NCI-H146 (cell line): ENCODE measurements around the gene PITPNB.
A peak's percentile ranks its signal among the peaks of the same experiment; 100 is the strongest.

Source experiments
- DNase-seq: peaks from one replicate; lab custom pipeline; 2025; lab: John Stamatoyannopoulos, UW

The PITPNB gene

GRCh38 chr22:27832606-27833005 is 86.5 kb downstream of the PITPNB start:
- no peak for DNase-seq

GRCh38 chr22:27829620-27830019 is 89.4 kb downstream of the PITPNB start:
- no peak for DNase-seq

DNA sequence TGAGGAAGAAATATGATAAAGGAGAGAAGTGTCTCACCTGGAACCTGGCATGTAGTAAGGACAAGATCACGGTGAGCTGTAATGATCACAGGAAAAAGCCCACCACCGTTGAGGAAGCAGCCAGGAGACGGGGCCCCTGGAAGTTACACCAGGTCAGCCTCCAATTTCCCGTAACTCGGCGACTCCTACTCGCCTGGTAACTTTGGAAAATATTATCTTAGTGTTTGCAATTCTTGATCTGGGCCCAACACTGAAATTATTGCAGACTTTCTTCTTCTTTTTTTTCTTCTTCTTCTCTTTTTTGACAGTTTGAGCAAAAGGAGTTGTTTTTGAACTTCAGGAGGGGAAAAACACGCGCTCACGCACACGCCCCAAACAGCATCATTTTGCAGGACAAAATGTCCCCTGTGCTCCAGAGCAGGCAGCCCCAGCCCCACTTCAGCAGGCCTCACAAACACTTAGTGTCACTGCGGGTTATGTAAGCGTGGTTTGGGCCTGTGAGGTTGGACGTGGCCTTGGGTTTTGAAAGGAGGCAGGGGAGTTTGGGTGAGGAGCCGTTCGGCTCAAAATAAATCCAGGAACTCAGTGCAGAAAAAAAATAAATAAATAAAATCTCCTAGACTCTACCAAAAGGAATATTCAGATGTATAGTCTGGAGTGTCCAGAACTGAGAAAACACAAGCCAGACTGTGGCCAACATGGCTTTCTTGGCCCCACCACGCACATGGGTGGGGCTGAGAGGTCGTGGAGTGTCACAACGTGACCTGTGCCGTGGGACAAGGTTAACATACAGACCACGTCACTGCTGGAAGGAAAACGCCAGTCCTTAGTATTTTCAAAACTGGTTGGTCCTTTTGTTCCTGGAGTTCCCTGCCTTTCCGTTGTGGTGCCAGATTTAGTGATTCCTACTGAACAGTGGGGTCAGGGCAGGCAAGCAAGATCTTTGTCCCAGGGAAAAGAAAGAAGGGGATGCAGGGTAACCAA is 91.2 kb downstream of the PITPNB start:
- DNase-seq: no peak

DNA sequence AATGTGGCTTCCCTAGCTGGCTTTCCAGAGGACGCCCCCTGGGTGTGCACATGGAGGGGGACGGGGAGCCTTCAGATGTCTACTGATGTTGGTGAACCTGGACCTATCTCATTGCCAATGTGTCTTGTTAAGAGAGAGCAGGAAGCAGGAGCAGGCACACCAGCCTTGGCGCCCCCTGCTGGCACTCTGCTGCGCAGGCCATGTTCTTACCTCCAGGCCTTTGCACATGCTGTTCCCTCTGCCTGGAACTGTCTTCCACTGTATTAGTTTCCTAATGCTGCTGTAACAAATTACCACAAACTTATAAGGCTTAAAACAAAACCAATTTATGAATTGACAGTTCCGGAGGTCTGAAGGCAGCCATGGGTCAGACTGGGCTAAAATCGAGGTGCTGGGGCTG is 93.9 kb downstream of the PITPNB start:
- DNase-seq: no peak

DNA sequence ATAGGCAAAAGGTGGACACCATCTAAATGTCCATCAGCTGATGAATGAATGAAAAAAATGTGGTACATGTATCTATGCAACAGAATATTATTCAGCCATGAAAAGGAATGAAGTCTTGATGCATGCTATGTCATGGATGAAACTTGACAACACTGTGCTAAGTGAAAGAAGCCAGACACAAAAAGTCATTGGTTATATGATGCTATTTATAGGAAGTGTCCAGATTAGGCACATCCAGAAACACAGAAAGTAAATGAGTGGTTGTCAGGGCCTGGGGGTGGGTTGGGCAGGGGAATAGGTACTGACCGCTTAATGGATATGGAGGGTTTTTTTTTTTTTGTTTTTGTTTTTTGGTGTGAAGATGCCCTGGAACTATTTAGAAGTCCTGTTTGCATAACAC is 95.8 kb downstream of the PITPNB start:
- no peak for DNase-seq

DNA sequence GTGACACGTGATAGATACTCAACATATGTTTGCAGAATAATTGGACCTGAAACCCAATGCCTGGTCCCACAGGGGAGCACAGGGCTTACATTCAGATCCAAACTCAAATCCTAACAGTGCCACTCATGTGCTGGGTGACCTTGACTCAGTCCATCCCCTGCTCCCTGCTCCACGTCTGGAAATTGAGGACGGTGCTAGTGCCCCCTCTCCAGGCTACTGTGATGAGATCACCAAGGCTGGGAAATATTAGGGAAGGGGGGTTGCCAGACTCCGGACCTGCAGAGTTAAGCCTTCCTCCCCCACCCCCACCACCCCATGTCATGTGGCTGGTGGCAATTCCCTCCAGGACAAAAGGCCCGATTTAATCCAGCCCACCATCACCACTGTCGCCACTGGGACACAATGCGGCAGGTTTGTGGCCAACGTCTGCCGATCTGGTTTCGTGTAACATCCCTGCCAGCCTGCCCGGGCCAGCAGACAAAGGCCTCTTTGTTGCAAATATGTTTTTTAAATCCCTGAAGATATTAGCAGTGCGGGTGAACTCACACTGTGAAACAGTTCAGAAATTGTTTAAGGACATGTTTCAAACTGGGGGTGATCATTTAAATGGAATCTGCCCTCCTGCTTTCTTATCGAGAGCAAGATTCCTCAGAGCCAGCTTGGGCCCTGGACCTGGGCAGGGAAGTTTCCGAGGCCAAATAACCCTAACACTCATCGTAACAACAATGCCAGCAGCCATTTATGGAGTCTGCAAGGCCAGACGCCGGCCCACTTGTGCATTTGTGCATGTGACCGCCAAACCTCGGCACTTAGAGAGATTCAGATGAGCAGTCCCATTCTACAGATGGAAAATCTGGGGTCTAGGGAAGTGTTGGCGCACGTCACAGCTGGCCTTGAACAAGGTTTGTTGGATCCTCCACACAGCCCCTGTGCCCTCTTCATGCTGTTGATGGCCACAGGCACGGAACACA is 97.9 kb downstream of the PITPNB start:
- no peak for DNase-seq

GRCh38 chr22:27816552-27816951 is 102.5 kb downstream of the PITPNB start:
- no peak for DNase-seq

- DNase-seq: no peak
Observed at GRCh38 chr22:27815826-27816530, 103.1 kb downstream of the PITPNB start.

- DNase-seq: no peak
Observed at GRCh38 chr22:27814993-27815392, 104.1 kb downstream of the PITPNB start.

DNA sequence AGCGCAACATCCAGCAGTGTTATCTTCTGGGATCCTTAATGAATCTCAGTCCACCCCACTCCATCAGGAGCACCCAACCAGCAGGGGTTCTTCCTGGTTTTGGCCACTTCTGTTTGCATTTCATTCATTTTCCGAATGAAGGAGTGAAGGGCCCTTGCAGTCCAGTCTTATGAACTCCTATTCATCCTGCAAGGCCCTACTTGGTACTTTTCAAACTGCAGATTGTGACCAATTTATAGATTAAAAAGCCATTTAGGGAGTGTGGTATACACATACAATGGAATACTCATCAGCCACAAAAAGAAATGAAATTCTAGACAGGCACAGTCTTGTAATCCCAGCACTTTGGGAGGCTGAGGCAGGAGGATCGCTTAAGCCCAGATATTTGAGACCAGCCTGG is 107.3 kb downstream of the PITPNB start:
- no peak for DNase-seq

DNA sequence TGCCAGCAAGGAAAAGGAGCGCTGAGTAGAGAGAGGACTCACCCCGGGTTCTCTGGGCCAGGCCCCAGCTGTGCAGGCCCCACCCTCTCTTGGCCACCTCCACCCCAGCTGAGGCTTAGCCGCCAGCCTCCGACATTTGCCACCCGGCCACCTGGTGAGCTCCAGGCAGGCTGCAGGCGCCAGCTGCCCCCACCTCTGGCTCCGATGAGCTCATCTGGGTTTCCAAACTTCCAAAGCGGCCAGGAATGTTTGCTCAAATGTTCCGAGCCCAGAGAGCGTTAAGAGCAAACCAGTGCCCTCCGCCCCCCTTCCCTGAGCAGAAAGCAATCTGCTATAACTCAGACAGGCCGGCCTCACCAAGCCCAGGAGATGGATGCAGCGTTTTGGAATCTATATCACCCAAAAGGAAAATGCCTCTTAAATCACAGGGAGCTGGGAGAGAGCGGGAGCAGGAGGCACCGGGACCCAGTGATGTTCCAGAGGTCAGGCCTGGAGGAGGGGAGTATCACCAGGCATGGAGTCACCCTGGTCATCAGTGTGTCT is 108.4 kb downstream of the PITPNB start:
- DNase-seq: peak; percentile 42

- DNase-seq: no peak
Observed at GRCh38 chr22:27809700-27810608, 109.1 kb downstream of the PITPNB start.

GRCh38 chr22:27809226-27809603 is 109.8 kb downstream of the PITPNB start:
- no peak for DNase-seq

GRCh38 chr22:27808451-27809225 is 110.4 kb downstream of the PITPNB start:
- DNase-seq: no peak

- DNase-seq: no peak
Observed at GRCh38 chr22:27805841-27806240, 113.2 kb downstream of the PITPNB start.

DNA sequence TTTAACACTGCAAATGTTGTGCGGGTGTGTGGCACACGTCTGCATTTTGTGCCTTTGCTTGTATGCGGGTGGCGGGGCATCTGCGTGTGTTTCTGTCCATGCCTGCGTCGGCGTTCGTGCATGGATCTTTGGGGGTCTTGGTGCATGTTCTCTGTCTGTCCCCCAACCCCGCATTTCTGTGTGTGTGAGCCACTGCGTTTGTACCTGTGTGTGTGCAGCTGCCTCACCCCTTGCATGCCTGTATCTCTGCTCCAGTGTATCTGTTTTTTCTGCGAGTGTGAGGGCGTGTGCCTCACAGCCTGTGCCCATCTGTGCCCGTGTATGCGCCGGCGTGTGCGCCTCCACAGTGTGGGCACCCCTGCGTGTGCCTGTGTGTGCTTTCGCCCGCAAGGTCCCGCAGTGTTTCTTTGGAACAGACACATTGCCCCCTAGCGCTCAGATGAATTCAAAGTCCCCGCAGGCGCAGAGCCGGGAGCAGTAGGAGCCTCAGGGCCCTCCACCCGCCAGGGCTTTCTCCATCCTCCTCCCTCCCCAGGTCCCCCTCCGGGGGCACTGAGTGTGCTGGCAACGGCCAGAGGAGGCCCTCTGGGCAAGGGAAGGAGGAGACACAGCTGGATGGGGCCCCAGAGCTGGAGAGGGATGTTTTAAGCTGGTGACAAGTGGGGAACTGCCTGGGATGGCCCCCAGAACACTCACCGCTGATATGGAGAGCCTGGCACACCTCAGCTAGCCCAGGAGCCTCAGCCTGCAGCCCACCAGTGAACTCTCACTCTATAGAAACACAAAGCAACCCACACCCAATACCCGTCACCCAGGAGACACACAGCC is 114.4 kb downstream of the PITPNB start:
- peak; percentile 57 for DNase-seq

- DNase-seq: no peak
Observed at GRCh38 chr22:27803841-27804415, 115.1 kb downstream of the PITPNB start.

DNA sequence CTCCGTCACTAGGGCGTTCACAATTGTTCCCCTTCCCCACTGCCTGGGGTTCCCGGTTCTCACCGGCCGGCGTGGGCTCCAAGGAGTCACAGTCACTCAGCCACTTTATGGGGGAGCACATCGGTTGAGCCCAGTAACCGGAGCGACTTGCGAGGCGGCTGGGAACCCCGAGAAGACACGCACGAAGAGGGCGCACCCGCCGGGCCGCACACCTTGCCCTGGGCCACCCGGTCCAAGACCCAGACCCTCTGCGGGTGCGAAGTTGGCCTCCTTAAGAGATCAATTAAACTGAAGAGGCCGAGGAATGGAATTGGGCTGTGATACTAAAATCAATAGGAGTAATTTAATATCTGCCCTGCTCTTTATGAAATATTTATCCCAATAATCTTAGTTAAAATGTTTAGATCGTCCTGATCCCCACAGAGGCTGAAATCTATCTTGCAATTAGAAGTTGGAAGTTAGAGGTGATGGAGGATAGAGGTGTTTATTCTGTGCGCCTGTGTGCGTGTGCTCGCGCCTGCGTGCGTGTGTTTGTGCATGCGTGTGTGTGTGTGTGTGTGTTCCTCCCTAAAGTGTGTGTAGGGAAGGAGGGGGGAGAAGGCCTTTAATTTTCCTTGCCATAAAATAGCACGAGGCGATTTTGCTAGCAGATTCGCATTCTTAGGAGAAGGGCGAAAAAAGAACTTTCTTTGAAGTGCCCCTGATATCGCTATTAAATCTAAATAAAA is 116.5 kb downstream of the PITPNB start:
- DNase-seq: no peak
